Measurements from ENCODE around the gene PDE4A.

DNA sequence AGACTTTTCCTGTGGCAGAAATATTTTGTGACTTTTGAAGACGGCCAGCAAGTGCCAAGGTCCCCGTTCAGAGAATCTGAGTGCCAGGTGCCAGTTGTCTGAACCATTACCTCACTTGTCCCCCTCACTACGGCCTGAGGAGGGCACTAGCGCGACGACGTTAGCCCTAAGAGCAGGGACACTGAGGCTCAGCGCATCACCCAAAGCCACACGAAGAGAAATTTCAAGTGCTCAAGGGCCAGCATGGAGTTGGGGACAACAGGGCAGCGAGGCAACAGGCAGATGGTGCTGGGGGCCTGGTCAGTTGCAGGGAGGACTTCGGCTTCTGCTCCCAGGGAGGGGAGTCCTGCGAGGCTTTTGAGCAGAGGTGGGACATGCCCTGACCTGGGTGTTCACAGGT is 30.5 kb upstream of the PDE4A start:
- no peak for TF ChIP-seq CTBP1 (IDR thresholded peaks at IDR 0.05; ENCODE audit: borderline replicate concordance)
- TF ChIP-seq L3MBTL2 (conservative IDR thresholded peaks at IDR 0.05): no peak
- no peak for TF ChIP-seq BHLHE40 (IDR thresholded peaks at IDR 0.05; ENCODE audit: borderline replicate concordance)
- TF ChIP-seq ELF4 (IDR thresholded peaks at IDR 0.05): no peak
- TF ChIP-seq NFRKB (IDR thresholded peaks at IDR 0.05): no peak
- no peak for TF ChIP-seq SUZ12 (IDR thresholded peaks at IDR 0.05)
- TF ChIP-seq FOXK2 (IDR thresholded peaks at IDR 0.05): no peak
- TF ChIP-seq PKNOX1 (IDR thresholded peaks at IDR 0.05): no peak
- TF ChIP-seq SP1 (IDR thresholded peaks at IDR 0.05): no peak
- TF ChIP-seq ZNF384 (IDR thresholded peaks at IDR 0.05): no peak
- no peak for TF ChIP-seq HDGF (IDR thresholded peaks at IDR 0.05; ENCODE audit: borderline replicate concordance)

Data from HEK293T (cell line).